ENCODE measurements around the gene KLHL29.
"Not testable (repeated sequence)": the region's sequence is repeated elsewhere in the genome, so short reads cannot be mapped to it uniquely, and the experiment has no call there.

The KLHL29 gene

GRCh38 chr2:23719716-23720115 is 334.7 kb downstream of the KLHL29 start:
- no peak for DNase-seq (ENCODE audit: low read depth in 2 of 2)

- no peak for DNase-seq (ENCODE audit: low read depth in 2 of 2)
Observed at GRCh38 chr2:23720705-23721453, 335.9 kb downstream of the KLHL29 start.

- no peak for DNase-seq (ENCODE audit: low read depth in 2 of 2)
Observed at GRCh38 chr2:23721454-23721826, 336.5 kb downstream of the KLHL29 start.

- DNase-seq (ENCODE audit: low read depth in 2 of 2), result no peak
Observed at GRCh38 chr2:23722255-23722654, 337.3 kb downstream of the KLHL29 start.

- DNase-seq (ENCODE audit: low read depth in 2 of 2), result not testable (repeated sequence)
Observed at GRCh38 chr2:23723029-23723428, 338.1 kb downstream of the KLHL29 start.

GRCh38 chr2:23734416-23734815 is 349.4 kb downstream of the KLHL29 start:
- DNase-seq (ENCODE audit: low read depth in 2 of 2), result no peak

GRCh38 chr2:23736783-23737182 is 351.8 kb downstream of the KLHL29 start:
- DNase-seq (ENCODE audit: low read depth in 2 of 2), result not testable (repeated sequence)

GRCh38 chr2:23745068-23745725 is 360.2 kb downstream of the KLHL29 start:
- DNase-seq (ENCODE audit: low read depth in 2 of 2), result no peak

GRCh38 chr2:23745726-23746105 is 360.7 kb downstream of the KLHL29 start:
- no peak for DNase-seq (ENCODE audit: low read depth in 2 of 2)

GRCh38 chr2:23746141-23746863 is 361.3 kb downstream of the KLHL29 start:
- no peak for DNase-seq (ENCODE audit: low read depth in 2 of 2)

- no peak for DNase-seq (ENCODE audit: low read depth in 2 of 2)
Observed at GRCh38 chr2:23751747-23752265, 366.8 kb downstream of the KLHL29 start.

GRCh38 chr2:23753291-23754010 is 368.5 kb downstream of the KLHL29 start:
- no peak for DNase-seq (ENCODE audit: low read depth in 2 of 2)

GRCh38 chr2:23754970-23755369 is 370.0 kb downstream of the KLHL29 start:
- DNase-seq (ENCODE audit: low read depth in 2 of 2), result no peak

GRCh38 chr2:23756593-23757292 is 371.8 kb downstream of the KLHL29 start:
- no peak for DNase-seq (ENCODE audit: low read depth in 2 of 2)

- no peak for DNase-seq (ENCODE audit: low read depth in 2 of 2)
Observed at GRCh38 chr2:23757686-23758433, 372.9 kb downstream of the KLHL29 start.

Measured in stimulated activated CD8-positive, alpha-beta memory T cell treated with anti-CD3 and anti-CD28 coated beads, Interleukin-2, amount 100 ng/mL, for 1 hour (primary cell).